Measurements from ENCODE around the gene ARHGEF10L. TPM values are rescaled to one million over a fixed set of nuclear protein-coding genes. Genes with fewer than 3 reads are reported as not detected.
A peak's percentile ranks its signal among the peaks of the same experiment; 100 is the strongest.

The ARHGEF10L gene
- polyA plus RNA-seq, 3 donors = 35.2 to 52.0 (median 47.3) TPM

GRCh38 chr1:17700945-17701810, 161.7 kb downstream of the ARHGEF10L start:
- DNase-seq (ENCODE audit: extremely low read depth in 1 of 11, low read depth in 9 of 11, low spot score in 4 of 11) = no peak

- DNase-seq (ENCODE audit: extremely low read depth in 1 of 11, low read depth in 9 of 11, low spot score in 4 of 11) = no peak
Measured at GRCh38 chr1:17704176-17704575, 164.7 kb downstream of the ARHGEF10L start.

- no peak for DNase-seq (ENCODE audit: extremely low read depth in 1 of 11, low read depth in 9 of 11, low spot score in 4 of 11)
Measured at GRCh38 chr1:17706445-17706844, 166.9 kb downstream of the ARHGEF10L start.

GRCh38 chr1:17709981-17710380, 170.5 kb downstream of the ARHGEF10L start:
- no peak for DNase-seq (ENCODE audit: extremely low read depth in 1 of 11, low read depth in 9 of 11, low spot score in 4 of 11)

DNA sequence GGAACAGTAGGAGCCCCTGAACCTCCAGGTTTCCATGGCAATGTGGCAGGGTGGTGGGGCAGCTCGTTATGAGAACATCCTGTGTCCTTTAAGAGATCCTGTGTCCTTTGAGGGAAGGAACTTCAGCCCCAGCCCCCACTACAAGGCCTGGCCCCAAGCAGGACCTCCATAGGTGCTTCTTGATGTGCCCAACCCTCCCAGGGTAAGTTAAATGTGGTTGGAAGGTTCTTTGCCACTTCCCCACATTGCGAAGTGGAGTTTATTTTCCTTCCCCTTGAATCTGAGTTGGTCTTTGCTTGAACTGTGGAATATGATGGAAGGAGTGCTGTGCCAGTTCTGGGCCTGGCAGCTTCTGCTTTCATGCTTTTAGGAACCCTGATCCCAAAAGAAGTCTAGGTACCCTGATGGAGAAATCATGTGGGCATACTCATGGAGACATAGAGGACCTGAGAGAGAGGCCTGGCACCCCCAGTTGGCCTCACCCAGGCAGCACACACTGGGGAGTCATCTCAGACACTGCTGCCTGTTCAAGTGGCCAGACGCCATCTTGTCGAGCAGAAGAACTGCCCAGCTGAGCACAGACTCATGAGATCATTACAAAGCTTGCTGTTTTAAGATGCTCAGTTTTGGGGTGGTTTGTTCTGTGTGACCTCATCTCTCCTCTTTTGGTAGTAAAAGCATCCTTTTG, 171.5 kb downstream of the ARHGEF10L start:
- DNase-seq (ENCODE audit: extremely low read depth in 1 of 11, low read depth in 9 of 11, low spot score in 4 of 11) = no peak

DNA sequence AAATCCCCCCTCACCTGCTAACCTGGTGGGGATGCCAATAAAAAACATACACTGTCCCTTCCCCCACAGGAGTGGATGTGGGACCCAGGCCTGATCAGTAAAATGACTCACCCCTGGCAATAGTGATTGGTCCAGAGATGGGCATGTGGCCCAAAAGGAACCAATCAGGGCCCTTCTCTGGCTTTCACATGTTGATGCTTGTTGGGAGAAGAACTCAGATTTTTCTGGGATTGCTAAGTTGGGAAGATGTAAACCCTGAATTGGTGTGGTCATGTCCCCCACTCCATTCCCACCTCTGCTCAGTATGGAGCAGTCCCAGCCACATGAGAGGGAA, 172.0 kb downstream of the ARHGEF10L start:
- DNase-seq (ENCODE audit: extremely low read depth in 1 of 11, low read depth in 9 of 11, low spot score in 4 of 11) = no peak

- no peak for DNase-seq (ENCODE audit: extremely low read depth in 1 of 11, low read depth in 9 of 11, low spot score in 4 of 11)
Measured at GRCh38 chr1:17711941-17712340, 172.4 kb downstream of the ARHGEF10L start.

GRCh38 chr1:17713993-17714392, 174.5 kb downstream of the ARHGEF10L start:
- no peak for DNase-seq (ENCODE audit: extremely low read depth in 1 of 11, low read depth in 9 of 11, low spot score in 4 of 11)

- peak; percentile 35 to 86 (median 67) for DNase-seq (ENCODE audit: extremely low read depth in 1 of 11, low read depth in 9 of 11, low spot score in 4 of 11)
Measured at GRCh38 chr1:17717594-17718535, 178.4 kb downstream of the ARHGEF10L start.

DNA sequence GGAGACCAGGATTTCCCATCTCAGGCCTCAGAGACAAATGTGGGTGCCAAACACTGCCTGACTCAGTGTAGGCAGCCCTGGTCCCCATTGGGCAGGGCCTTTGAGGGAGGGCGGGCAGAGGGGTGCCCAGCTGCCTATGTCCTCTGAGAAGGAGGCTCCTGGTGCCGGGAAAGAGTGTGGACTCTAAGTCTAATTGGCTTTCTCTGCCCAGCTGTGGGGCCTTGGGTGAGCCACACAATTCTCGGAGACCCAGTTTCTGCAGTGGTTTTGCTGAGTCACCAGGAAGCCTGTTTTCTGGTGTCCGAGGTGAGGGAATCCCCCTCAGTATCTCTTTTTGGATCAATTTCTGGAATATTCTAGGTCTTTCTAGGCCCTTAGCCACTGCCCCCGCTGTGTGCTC, 180.4 kb downstream of the ARHGEF10L start:
- no peak for DNase-seq (ENCODE audit: extremely low read depth in 1 of 11, low read depth in 9 of 11, low spot score in 4 of 11)

- no peak for DNase-seq (ENCODE audit: extremely low read depth in 1 of 11, low read depth in 9 of 11, low spot score in 4 of 11)
Measured at GRCh38 chr1:17721444-17721843, 181.9 kb downstream of the ARHGEF10L start.

GRCh38 chr1:17723684-17724083, 184.2 kb downstream of the ARHGEF10L start:
- DNase-seq (ENCODE audit: extremely low read depth in 1 of 11, low read depth in 9 of 11, low spot score in 4 of 11) = no peak

DNA sequence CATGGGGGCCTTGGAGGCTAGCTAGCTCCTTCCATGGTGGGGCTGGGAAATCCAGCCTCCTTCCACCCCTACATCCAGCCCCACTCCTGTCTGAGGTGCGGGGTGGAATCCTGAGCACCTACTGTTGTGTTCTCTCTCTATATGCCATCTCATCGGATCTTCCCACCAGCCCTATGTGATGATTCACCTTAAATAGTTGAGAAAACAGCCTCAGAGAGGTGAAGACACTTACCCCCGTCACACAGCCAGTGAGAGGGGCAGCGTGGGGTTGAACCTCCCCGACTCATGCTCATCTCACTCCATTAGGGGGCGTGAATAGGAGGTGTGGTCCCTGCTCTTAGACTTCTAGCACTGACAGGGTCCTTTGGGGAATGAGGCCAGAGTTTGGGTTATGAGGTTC, 184.7 kb downstream of the ARHGEF10L start:
- DNase-seq (ENCODE audit: extremely low read depth in 1 of 11, low read depth in 9 of 11, low spot score in 4 of 11) = no peak

GRCh38 chr1:17725084-17725719, 185.7 kb downstream of the ARHGEF10L start:
- DNase-seq (ENCODE audit: extremely low read depth in 1 of 11, low read depth in 9 of 11, low spot score in 4 of 11) = no peak

- no peak for DNase-seq (ENCODE audit: extremely low read depth in 1 of 11, low read depth in 9 of 11, low spot score in 4 of 11)
Measured at GRCh38 chr1:17725811-17726582, 186.5 kb downstream of the ARHGEF10L start.

DNA sequence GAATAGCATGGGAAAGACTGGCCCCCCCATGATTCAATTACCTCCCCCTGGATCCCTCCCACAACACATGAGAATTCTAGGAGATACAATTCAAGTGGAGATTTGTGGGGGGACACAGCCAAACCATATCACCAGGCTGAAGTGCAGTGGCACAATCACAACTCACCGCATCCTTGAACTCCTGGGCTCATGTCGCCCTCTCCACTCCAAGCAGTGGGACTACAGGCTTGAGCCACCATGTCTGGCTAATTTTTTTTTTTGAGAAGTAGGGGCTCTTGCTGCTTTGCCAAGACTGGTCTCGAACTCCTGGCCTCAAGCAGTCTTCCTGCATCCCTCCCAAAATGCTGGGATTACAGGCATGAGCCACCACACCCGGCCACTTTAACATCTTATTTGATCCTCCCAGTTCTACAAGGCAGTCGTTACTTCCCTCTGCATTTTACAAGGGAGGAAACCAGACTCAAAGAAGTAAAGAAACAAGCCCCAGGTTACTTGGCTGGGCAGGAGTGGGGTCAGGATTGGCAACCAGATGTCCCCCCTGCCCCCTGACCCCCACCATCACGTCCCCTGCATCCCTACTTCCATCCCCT, 188.7 kb downstream of the ARHGEF10L start:
- no peak for DNase-seq (ENCODE audit: extremely low read depth in 1 of 11, low read depth in 9 of 11, low spot score in 4 of 11)

GRCh38 chr1:17729248-17729647, 189.8 kb downstream of the ARHGEF10L start:
- DNase-seq (ENCODE audit: extremely low read depth in 1 of 11, low read depth in 9 of 11, low spot score in 4 of 11) = no peak

GRCh38 chr1:17729909-17730308, 190.4 kb downstream of the ARHGEF10L start:
- DNase-seq (ENCODE audit: extremely low read depth in 1 of 11, low read depth in 9 of 11, low spot score in 4 of 11) = no peak

Data from renal cortex interstitium (tissue), 11 donors.